GM03348 (cell line): ENCODE measurements around the gene WNT2.

ENCODE experiments used
- DNase-seq: peaks from one replicate; pipeline ENCODE4 v3.0.0; 2012; ENCODE audit warnings: low spot score

The WNT2 gene

DNA sequence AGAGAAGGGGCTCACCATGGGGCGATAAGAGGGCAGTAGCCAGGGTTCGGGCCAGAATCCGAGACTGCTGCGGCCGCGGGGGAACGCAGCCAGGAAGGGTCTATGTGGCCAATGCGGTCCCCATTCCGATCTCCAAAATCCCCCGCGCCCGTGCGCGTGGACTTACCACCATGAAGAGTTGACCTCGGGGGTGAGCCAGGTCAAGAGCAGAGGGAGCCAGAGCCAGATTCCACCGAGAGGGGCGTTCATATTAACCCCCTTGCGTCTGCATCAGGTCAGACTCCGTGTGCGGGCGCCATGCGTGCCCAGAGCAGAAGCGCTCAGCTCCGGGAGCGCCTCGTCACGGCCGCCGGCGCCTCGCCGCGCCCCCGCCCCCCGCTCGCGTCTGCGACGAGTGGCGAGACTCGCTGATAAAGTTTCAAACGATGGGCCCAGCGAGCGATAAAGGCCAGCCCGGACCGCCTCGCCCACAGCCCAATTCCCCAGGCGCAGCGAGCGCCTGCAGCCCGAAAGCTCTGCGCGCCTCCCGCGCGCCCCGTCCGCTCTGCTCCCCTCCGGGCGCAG, at the start of gene WNT2:
Gene WNT2 (minus strand): TSS at position 318 of the 564 bp plus-strand sequence. CDS start 69 bp downstream, at position 249.
- DNase-seq: peak; percentile 40

DNA sequence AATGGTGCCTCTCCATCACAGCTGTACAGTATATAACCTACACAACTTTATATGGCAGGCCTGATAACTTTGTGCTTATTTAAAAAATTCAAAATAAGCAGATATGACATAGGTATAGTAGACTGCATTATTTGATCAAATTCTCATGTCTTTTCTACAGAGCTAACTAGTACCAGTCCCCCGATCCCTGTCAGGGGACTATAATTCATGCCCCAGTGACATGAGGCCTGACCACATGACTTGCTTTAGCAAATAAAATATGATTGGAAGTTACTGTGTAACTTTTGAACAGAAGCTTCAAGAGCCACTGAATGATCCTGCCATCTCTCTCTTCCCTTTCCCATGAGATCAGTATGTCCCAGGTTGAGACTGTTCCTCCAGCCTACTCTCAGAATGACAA, 49.2 kb upstream of the WNT2 start:
- DNase-seq: no peak

DNA sequence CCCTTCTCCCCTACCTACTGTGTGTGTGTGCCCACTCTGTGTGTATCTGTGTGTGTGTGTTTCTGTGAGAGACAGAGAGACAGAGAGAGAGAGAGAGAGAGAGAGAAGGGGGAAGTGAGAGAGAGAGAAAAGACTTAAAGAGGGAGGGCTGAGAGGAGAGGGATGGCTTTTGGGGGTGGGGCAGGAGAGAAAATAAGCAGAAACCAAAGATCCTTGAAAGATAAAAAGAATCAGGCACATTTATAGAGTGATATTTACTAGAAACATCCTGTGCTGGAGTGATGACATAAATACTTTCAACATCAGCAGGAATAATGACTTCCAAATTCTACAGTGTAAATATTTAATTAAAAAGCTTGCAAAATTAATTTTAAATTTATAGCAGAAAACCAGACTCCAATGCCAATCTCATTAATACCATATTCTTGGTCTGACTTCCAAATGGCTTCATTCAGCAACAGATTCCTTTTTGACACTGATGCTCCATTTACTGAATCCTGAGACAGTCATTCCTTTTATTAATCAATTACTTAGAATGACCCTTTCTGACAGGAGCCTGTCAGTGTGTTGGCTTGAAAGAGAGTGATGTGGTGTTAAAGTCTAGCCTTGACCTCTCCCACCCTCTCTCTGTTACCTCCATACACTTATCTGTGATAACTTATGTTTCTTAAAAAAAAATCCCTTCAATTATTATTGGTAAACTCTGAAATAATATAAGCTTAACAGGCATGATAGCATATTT, 41.7 kb upstream of the WNT2 start:
- DNase-seq: no peak

DNA sequence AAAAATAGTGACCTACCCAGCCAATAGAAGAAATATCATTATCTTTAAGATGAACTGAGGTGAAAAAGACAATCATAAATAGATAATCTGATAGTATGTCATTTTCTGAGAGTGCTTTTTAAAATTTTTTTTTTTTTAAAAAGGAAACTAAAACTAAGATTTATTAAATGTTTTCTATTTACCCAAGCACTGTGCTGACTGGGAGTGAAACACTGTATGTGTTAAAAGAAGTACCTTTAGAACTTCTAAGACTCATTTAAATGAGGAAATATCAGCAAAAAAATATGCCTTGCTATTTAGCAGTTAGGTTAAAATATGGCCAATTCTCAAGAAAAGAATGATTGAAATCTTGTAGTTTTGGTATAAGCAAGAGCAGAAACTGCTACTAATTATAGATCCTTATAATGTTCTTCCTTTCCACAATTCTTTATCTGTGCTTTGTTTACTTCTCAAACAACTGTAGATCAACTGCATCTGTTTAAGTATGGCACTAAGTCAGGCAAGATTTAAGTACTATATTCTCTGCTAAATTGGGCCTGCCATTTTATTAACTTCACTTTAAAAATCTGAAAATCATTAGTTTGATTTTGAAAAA, 39.5 kb upstream of the WNT2 start:
- no peak for DNase-seq

DNA sequence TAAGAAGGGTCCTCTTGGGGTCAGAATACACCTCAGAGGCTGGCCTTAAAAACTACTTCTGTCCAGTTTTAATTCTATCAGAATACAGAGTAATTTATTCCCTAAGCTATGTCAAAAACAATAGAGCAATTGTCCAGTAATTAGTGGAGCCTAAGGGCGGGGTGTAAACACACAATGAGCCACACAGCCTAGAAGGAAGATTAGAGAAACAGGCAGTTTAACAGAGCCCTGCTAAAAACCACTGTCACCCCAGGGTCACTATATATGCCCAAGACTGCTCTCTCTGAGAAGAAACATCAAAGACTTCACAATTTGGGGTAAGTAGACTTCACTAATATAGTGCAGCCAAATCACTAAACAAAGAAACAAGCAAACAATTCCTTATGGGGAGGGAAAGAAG, 27.2 kb upstream of the WNT2 start:
- no peak for DNase-seq

DNA sequence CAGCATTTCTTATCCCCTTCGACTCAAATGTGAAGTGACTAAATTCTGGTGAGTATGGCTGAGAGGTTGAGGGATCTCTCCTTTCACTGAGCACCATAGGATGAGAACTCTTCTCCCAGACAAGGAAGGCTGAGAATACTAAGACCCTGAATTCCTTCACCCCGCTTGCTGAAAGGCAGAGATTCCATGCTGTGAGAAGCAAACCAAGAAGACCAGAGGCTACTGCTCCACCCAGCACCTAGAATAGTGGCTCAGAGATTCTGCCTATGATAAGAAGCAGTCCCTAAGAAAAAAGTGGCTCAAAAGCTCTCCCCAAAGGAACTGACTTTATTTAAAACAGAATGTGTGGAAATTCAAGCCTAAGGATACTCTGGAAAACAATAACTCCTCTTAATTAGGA, 26.7 kb upstream of the WNT2 start:
- DNase-seq: no peak

DNA sequence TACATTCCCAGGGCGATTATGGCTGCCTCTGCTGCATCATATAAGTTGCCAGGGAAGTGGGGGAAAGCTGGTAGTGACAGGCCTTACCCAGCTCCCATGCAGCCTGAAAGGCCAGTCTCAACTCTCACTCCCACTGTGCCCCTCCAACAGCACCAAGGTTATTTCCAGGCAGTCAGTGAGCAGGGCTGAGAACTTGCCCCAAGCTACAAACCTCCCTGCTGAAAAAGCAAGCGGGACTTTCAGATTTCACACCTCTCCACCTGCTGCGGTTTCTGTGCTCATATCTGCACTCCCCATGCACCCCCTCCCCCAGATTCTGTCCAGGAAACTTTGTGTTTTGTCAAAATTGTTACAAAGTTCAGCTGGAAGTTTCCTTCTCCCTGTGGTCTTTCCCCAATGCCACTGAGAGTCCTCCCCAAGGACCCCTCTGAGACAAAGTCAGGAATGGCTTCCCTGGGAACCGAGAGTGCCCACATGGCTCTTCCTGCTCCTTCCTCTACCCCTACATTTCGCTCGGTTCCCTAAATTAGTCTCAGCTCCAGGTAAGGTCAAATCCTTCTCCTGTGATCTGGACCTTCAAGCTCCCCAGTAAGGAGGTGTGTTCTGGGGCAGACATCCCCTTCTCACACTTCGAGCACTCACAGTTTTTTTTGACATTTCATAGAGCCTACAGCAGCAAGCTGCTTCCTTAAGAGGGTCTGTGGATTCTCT, 25.3 kb upstream of the WNT2 start:
- no peak for DNase-seq

DNA sequence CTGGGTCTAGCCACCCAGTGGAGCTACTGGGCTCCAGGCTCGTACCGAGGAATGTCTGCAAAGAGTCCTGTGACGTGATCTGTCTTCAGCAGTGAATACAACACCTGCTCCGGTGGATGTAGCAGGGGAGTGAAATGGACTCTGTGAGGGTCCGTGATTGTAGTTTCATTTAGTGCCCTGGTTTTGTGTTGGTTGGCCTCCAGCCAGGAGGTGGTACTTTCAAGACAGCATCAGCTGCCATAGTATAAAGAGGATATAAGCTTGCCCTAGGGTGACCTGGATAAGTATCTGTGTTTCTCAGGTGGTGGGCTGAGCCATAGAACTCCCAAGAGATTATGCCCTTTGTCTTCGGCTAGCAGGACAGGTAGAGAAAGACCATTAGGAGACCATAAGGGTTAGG, 24.6 kb upstream of the WNT2 start:
- DNase-seq: no peak

DNA sequence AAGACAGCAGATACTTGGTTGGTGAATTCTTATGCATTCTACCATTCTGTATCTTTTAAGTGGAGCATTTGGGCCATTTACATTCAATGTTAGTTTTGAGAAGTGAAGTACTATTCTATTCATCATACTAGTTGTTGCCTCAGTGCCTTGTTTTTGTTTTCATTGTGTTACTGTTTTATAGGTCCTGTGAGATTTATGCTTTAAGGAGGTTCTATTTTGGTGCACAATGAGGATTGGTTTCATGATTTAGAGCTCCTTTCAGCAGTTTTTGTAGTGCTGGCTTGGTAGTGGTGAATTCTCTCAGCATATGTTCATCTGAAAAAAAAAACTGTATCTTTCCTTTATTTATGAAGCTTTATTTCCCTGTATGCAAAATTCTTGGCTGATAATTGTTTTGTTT, 23.3 kb upstream of the WNT2 start:
- DNase-seq: no peak

DNA sequence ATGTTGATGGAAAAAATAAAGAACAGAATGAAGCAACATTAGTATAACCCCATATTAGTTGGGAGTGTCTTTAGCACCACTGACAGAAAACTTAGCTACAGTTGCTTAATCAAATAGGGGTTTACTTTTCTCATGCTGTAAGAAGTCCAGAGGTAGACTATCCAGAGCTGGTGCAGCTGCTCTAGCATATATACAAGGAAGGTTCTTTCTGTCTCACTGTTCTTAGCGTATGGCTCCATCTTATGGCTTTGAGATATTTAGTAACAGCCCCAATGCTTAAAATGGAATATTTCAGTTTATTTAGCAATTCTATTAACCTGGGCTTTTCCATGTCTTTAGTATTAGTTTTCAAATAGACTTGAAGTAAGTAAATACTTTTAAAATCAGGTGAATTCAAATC, 15.2 kb upstream of the WNT2 start:
- DNase-seq: peak; percentile 7

DNA sequence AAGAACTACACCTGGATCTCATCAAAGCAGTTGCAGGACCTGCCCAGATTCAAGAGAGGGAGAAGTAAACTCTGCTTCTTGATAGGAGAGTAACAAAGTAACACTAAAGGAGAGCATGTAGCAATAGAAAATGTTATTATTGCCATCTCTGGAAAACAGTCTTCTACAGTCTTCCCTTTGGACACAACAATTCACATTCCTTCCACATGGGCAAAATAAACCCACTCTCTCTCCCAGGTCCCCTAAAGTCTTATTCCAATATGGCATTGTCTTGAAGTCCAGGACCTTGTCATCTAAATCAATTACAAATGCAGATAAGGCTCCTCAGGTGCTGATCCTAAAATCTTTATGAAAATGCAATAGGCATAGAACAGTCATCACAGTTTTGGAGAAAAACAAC, 10.3 kb upstream of the WNT2 start:
- no peak for DNase-seq

DNA sequence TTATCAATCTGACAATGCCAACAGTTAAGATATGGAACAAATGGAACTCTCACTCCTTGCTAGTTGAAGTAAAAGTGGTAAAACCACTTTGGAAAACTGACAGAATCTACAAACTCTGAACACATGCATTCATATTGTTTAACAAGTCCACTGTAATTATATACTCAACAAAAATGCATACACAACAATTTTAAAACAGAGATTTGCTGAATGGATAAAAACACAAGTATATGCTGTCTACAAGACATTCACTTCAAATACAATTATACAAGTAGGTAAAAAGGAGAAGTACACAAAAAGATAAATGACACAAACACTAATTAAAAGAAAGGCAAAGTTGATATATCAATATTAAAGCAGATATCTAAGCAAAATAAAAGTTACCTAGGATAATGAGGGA, 9.2 kb upstream of the WNT2 start:
- no peak for DNase-seq

DNA sequence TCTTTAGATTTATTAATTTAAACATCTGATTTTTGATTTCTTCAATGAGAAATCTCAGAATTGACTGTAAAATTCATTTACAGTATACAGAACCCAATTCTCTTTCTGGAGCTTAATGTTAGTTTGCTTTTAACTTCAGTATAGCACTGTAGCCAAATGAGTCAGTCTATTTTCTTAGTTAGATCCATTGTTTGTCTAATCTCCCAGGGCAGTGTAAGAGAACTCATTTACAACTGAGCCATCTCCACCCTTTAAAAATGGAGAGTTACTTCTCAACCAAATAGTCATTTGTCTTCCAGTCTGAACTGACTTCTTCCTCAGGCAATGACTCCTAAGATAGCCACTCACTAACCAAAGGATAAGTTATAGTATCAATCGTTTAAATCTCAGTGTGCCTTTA, 3.0 kb upstream of the WNT2 start:
- DNase-seq: no peak

DNA sequence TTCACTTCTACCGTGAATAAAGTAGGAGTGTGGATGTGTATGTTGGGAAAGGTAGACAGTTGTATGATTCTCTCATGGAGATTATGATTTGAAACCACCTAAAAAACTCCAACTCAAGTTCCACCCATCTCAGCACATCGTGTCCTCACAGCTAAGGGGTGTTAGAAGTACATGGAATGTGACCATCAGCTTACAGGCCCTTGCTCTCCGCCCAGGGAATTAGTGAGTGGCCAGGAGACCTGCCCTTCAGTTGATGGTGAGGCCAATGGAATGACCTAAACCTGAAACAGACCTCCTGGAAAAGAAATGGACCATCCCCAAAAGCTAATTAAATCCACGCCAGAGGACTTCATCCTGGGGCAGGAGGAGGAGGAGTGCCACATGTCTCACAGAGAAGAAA, 2.1 kb upstream of the WNT2 start:
- DNase-seq: no peak

DNA sequence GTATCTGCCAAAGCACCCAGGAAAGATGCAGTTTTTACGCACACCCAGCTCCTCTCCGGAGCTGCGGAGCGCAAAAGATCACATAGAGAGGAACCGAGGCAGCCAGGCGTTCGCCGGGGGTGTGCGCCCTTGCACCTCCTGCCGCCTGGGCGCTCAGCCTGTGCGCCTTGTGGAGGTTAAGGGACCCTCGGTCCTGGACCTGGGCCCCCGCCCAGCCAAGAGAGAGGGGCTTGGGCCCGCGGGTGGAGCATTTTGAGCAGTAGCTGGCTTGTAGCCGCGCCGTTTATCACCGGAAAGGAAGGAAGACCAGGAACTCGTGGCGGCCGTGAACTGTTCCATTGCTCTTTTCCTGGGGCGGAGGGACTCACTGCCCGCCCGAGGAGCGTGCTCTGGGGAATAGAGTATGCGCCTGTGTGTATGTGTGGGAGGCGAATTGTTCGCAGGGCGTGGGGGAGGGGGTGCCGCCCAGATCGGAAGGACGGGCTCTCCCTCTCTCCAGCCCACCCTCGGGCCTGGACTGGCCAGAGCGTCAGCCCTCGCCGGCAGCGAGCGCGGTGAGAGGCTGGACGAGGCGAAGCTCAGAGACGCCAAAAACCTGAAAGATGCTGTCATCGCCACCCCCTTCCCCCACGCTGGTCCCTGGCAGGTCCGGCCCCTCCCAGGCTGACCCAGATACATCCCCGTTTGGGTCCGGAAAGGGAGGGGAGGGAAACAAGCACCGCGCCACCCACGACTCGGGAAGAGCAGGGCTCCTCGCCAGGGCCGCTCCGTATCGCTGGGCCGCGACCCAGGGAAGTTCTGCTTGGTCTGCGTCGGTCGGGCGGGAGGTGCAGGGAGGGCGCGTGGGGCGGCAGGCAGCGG, 1.2 kb upstream of the WNT2 start:
- DNase-seq: peak; percentile 71

DNA sequence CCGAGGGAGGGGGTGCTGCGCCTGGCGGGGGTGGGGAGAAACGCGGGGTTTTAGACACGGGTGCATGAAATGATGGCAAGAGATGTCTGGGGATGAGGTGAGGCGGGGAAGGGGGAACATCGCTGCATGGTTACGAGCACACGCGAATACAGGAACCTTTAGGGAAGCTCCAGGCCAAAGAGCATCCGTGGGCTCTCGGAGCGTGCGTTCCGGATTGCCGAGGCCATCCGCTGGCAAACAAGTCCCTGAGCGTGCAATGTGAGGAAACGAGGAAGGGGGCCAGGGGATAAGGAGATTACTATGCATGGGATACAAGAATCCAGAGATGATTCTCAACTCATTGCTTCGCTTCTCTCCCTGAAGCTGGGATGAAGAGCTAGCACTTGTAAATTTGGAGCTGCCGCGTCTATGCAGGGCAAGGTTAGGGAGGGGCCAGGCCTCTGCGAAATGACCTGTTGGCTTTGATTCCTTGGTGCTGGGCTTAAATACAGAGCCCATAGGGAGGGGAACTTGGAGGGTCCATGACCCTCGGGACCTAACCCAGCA, 520 bp upstream of the WNT2 start:
- no peak for DNase-seq

DNA sequence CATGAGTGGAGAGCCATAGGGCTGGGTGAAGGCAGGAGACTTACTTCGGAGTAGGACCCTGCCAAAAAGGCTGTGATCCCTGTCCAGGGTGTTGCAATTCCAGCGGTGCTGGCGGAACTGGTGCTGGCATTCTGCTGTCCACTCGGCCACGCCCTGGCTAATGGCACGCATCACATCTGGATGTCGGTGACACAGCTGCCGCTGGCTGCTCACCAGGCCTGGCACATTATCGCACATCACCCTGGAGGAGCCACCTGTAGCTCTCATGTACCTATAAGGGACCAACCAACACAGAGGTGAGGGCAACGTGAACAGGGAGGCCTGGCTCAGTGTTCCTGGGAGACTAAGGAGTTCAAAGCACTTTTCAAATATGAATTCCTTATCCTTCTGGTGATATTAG, 2.3 kb downstream of the WNT2 start:
- no peak for DNase-seq

DNA sequence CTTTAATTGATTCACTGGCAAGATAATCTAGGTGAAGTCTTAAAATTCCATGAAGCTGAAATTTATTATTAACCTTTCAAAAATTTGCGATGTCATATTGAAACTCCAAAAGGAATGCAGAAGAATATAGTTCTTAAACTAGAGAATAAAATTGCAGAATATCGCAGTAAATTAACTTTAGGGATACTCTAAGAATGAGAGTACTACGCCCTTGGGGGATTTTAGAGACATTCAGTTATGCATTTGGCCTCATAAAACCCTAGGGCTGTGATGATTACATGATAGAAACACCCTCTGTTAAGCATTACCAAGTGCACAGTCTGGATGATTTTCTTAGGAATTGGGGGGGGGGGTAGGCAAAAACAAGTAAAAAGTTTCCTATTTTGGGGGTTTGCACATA, 3.7 kb downstream of the WNT2 start:
- no peak for DNase-seq

DNA sequence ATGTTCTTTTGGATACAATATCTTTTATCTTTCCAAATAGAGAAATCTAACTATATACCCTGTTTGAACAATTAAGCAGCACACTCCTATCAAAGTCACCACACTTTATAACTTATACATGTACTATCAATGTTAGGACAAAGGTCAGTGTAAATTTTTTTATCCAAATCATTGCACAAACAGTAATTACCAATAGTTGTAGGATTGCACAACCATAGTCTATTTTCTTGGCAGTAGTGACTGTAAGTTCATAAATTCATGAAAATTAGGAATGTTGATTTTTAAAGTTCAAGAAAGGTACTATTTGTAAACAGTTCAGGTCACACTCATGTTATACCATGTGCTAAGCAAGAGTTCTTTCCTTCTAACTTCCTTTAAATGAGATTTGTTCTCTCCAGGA, 9.3 kb downstream of the WNT2 start:
- no peak for DNase-seq

DNA sequence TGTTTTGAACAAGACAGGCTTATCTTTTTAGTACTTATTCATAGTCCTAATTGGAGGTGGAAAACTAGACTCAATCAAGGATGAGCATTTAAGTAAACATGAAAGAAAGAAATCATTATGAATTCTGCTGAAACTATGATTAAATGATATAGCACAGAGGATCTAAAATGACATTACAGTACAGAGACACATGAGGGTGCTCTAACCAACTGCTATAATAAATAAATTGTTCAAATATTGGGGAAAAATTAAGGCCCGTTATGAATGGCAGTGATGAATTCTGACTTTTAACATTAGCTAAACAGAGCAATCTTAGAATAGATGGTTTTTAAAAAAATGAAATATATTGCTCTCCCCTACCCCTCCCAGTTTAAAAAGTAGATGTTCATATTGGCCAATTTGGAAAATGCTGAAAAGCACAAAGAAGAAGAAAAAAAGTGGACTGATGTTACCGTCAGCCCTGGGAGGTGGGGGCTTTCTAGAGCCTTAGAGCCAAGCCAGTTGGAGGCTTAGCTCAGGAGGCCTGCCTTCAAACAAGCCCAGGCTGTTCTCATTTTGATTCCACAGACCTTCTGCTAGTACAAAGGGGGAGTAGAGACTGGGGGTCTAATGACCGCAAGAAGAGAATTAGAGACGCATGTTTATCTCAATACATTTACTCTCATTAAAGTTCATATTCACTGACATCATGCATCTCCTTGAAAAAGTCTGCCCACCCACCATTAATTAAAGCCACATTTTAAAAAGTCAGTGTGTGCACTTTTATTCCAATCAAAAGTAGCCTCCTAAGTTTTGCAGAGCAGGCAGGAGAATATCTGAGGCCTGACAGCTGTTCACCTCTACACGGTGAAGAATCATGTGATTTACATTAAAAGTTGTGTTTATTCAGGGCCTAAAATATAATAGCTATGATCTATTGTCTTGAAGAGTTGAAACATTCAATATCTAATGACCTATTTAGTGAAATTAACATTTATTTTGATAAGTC, 10.0 kb downstream of the WNT2 start:
- DNase-seq: peak; percentile 34

DNA sequence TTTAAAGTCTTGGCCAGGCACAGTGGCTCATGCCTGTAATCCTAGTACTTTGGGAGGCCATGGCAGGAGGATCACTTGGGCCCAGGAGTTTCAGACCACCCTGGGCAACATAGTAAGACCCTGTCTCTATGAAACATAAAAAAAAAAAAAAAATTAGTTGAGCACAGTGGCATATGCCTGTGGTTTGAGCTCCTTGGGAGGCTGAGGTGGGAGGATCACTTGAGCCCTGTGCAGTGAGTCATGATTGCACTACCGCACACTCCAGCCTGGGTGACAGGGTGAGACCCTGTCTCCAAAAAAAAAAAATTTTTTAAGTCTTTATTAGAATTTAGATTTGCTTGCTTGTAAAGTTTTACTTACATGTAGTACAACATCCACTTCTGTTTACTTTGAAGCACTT, 14.0 kb downstream of the WNT2 start:
- DNase-seq: no peak
